GM12874 (cell line): ENCODE results near the gene LETM1.

Source experiments
- CTCF ChIP-seq: IDR thresholded peaks from 2 replicates; pipeline ENCODE4 v1.5.1; 2011; ENCODE audit warnings: low read depth, mild to moderate bottlenecking, control low read depth, low read length, moderate library complexity; ENCODE audit not compliant: insufficient read depth

LETM1 gene

GRCh38 chr4:1797298-1797860 lies 58.6 kb downstream of the LETM1 start:
- TF ChIP-seq CTCF, result no peak

GRCh38 chr4:1796486-1797204 lies 59.3 kb downstream of the LETM1 start:
- no peak for TF ChIP-seq CTCF

- TF ChIP-seq CTCF, result no peak
These were observed 60.4 kb downstream of the LETM1 start for GRCh38 chr4:1795299-1796195.

- TF ChIP-seq CTCF, result no peak
These were observed 61.1 kb downstream of the LETM1 start for GRCh38 chr4:1794809-1795298.

GRCh38 chr4:1793940-1794808 lies 61.8 kb downstream of the LETM1 start:
- no peak for TF ChIP-seq CTCF

- no peak for TF ChIP-seq CTCF
These were observed 62.5 kb downstream of the LETM1 start for GRCh38 chr4:1793496-1793840.
